GM21367 (cell line): ENCODE measurements around the gene AVP.
"Not testable (repeated sequence)": the region's sequence is repeated elsewhere in the genome, so short reads cannot be mapped to it uniquely, and the experiment has no call there.

Experiments used
- ATAC-seq: cut with Tn5 transposase; IDR thresholded peaks from one replicate; pipeline ENCODE4 v1.9.1; 2021; ENCODE audit not compliant: unreplicated experiment

The AVP gene, protein sequence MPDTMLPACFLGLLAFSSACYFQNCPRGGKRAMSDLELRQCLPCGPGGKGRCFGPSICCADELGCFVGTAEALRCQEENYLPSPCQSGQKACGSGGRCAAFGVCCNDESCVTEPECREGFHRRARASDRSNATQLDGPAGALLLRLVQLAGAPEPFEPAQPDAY

DNA sequence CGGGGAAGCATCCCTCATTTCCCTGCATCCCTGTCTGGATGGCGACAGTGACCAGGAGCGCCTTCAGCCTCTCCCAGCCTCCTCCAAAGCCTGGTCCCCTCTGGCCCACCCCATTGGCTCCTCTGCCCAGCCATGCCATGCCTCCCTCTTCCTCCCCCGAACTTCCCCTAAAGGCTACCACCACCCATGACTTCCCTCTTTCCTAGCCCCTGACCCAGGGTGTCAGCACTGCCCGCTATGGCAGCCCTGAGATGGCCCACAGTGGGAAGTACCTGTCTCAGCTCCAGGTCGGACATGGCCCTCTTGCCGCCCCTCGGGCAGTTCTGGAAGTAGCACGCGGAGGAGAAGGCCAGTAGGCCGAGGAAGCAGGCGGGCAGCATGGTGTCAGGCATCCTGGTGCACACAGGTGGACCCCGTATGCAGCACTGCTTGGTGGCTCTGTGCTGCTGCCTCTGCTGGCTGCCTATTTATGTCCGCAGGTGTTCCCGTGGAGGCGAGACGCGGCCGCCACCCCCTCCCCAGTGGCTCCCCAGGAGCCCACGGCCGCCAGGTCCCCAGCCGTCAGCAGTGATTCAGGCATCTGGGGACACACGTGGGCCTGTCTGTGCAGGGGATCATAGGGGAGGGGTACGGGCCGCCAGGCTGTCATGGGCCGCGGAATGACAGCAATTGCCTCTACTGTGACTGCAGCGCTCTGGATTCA is at the start of gene AVP:
AVP (minus strand) TSS at position 442 of the 703 bp plus-strand sequence; CDS start at position 392, 50 bp downstream.
- no peak for ATAC-seq

DNA sequence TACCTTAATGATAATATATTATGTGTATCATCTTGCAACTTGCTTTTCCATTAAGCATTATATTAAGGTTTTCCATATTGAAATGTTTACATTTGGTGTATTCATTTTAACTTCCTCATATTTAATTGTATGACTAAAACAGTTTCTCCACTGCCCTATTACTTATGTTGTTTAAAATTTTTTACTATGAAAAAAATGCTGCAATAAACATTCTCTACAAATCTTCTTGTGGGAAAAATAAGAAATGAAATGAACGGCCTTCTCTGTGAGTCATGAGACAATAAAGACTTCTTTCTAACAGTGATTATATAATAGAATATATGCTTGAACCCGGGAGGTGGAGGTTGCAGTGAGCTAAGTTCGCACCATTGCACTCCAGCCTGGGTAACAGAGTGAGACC is 49.6 kb upstream of the AVP start:
- ATAC-seq: no peak

DNA sequence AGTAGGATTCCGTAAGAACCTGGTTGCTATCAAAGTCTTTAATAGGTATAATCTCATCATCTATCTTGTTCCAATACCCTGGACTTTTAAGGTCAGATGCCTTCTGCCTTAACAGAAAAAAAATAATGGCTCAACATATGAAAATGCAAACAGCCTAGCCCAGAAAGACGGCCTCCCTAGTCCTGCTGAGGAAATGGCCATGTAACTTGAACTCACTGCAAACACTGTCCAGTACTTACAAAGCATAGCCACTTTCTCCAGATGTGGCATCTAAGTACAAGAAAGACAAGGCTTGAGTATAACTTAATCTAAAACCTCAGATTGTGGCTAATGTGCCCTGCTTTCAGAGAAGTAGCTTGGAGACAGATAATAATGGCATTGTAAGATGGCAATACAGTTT is 48.6 kb upstream of the AVP start:
- ATAC-seq: no peak

DNA sequence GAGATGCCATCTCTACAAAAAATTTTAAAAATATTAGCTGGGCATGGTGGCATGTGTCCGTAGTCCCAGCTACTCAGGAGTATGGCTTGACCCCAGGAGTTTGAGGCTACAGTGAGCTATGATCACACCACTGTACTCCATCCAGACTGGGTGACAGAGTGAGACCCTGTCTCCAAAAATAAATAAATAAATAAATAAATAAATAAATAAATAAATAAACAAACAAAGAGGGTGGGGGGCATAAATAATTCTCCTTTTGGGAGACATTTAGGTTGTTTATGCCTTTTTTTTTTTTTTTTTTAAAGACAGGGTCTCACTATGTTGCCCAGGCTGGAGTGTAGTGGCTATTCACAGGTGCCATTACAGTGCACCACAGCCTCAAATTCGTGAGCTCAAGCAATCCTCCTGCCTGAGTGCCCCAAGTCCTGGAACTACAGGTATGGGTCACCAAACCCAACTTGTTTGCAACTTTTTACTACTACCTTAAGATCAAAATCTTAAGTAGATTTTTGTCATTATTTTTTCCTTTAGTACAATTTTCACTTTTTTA is 45.6 kb upstream of the AVP start:
- ATAC-seq: no peak

DNA sequence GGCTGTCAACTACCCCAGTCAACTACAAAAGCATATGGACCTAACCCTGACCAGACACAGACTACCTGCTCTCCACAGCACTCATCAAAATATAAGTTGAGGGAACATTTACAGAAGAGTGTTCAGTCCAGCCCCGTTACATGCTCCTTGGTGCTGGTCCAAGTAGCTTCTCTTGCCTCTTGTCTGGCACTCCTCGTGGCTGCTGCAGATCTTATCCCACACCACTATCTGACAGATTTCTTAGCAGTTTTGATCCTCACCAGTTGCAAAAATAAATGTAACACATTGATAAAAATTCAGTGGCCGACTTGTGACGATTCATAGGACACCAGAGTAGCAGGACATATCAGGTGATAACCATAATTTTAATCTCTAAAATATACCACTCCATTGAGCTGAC is 44.6 kb upstream of the AVP start:
- no peak for ATAC-seq

DNA sequence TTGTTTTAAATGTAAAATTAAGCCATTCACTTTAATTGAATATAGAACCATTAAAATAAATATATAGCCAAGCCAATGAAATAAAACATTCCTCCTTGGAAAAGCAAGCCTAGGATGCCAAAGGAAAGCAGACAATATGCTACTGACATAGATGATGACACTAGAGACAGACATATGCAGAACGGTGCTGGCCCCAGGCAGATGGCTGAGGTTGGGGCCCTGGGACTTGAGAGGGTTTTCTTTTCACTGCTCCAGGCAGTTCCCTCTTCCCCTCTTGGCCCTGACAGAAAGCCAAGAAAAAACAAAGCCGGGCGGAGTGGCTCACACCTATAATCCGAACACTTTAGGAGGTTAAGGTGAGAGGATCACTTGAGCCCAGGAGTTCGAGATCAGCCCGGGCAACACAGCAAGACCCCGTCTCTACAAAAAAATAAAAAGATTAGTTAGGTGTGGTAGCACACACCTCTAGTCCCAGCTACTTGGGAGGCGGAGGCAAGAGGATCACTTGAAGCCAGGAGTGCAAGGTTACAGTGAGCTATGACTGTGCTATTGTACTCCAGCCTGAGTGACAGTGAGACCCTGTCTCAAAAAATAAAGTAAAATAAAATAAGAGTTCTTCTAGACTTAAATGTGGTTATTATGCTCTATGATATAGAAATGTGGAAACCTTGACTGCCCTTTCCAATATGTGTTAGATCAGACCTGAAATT is 43.9 kb upstream of the AVP start:
- no peak for ATAC-seq

DNA sequence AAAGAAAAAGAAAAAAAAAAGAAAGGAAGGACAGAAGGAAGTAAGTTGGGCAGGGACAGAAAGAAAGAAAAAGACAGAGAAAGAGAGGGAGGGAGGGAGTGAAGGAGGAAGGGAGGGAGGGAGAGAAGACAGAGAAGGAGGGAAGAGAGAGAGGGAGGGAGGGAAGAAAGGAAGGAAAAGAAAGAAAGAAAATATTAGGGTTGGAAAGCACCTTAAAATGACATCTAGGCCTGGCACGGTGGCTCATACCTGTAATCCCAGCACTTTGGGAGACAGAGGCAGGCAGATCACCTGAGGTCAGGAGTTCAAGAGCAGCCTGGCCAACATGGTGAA is 42.0 kb upstream of the AVP start:
- ATAC-seq: no peak

DNA sequence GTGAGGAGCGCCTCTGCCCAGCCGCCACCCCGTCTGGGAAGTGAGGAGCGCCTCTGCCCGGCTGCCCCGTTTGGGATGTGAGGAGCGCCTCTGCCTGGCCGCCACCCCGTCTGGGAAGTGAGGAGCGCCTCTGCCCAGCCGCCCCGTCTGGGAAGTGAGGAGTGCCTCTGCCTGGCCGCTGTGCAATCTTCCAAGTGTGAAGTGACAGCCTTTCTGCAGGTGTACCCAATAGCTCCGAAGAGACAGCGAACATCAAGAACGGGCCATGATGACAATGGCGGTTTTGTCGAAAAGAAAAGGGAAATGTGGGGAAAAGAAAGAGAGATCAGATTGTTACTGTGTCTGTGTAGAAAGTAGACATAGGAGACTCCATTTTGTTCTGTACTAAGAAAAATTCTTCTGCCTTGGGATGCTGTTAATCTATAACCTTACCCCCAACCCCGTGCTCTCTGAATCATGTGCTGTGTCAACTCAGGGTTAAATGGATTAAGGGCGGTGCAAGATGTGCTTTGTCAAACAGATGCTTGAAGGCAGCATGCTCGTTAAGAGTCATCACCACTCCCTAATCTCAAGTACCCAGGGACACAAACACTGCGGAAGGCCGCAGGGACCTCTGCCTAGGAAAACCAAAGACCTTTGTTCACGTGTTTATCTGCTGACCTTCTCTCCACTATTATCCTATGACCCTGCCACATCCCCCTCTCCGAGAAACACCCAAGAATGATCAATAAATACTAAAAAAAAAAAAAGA is 41.4 kb upstream of the AVP start:
- not testable (repeated sequence) for ATAC-seq

DNA sequence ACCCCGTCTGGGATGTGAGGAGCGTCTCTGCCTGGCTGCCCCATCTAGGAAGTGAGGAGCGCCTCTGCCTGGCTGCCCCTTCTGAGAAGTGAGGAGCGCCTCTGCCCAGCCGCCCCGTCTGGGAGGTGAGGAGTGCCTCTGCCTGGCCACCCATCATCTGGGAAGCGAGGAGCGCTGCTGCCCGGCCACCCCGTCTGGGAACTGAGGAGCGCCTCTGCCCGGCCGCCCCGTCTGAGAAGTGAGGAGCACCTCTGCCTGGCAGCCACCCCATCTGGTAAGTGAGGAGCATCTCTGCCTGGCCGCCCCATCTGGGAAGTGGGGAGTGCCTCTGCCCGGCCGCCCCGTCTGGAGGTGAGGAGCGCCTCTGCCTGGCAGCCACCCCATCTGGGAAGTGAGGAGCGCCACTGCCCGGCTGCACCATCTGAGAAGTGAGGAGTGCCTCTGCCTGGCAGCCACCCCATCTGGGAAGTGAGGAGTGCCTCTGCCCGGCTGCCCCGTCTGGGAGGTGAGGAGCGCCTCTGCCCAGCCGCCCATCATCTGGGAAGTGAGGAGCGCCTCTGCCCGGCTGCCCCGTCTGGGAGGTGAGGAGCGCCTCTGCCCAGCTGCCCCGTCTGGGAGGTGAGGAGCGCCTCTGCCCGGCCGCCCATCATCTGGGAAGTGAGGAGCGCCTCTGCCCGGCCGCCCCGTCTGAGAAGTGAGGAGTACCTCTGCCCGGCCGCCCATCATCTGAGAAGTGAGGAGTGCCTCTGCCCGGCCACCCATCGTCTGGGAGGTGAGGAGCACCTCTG is 40.4 kb upstream of the AVP start:
- ATAC-seq: not testable (repeated sequence)

DNA sequence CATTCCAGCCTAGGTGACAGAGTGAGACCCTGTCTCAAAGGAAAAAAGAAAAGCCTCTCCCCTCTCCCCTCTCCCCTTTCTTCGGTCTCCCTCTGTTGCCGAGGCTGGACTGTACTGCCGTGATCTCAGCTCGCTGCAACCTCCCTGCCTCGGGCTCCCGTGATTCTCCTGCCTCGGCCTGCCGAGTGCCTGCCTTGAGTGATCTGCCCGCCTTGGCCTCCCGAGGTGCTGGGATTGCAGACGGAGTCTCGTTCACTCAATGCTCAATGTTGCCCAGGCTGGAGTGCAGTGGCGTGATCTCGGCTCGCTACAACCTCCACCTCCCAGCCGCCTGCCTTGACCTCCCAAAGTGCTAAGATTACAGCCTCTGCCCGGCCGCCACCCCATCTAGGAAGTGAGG is 39.6 kb upstream of the AVP start:
- ATAC-seq: not testable (repeated sequence)

DNA sequence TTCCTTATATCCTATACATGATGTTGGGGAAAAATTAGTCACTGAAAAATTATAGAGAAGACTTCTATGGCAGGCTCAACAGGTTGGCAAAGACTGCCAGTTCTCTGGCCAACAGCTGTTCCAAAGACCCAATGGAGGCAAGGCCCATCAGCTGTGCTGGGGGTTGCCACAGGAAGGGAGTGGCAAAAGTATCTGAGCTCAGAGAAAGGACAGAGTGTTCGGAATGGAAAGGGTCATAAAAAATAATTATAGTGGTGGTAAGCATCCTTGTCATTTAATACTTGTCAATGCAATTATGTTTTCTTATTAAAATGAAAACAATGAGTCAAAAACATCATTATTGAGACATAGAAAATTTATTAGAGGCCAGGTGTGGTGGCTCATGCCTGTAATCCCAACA is 39.0 kb upstream of the AVP start:
- ATAC-seq: no peak

DNA sequence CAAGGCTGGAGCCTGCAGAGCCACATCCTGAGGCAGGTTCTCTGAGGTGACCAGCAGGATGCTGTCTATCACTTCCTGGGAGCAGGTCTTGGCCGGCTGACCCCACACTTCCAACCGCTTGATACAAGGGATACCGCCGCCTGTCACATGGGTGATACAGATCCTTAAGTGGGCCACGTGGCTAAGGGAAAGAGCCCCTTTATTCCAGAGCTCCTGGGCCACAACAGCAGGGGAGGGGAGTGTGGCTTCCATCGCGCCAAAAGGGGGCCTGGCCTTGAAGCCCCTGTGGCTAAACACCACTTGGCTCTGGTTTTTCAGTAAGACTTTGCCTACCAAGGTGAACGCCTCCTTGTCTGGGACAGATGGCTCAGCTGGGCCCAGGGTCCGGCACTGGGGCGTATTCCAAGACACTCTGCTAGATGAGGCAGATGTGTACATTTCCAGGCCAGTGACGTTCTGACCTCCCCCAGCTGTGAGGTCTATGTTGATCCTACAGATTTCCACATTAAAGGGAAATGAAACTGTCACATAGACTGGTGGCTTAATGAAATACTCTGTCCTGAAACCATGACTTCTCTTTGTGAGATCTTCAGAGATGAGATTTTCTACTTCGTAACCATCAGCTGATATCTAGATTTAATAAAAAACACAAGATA is 37.6 kb upstream of the AVP start:
- no peak for ATAC-seq

DNA sequence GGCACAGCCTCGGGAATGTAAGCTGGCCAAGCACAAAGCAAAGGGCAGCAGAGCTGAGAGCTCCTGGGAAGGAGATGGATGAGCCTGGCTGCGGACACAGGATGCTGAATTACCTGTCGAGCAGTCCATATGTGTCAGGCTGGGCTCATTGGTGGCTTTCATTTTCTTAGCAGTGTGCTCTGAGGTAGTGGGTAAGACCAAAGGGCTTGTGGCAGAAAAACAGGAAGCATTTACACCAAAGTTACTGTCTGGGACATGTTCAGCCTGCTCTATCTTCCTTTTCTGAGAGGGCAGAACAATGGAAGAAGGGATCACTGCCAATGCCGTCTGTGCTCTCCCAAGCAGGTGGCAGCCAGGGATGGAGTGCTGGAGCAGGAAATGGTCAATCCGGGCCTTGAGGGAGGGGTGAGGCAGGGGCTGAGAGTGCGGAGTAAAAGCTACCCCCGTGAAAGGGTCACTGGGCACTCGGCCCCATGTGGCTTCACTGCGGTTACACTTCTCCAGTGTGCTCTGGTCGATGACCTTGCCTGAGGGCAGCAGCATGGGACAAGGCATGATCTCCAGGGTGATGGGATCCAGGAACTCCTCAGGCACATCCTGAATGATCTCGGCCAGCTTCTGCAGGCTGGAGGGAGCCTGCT is 36.9 kb upstream of the AVP start:
- no peak for ATAC-seq

DNA sequence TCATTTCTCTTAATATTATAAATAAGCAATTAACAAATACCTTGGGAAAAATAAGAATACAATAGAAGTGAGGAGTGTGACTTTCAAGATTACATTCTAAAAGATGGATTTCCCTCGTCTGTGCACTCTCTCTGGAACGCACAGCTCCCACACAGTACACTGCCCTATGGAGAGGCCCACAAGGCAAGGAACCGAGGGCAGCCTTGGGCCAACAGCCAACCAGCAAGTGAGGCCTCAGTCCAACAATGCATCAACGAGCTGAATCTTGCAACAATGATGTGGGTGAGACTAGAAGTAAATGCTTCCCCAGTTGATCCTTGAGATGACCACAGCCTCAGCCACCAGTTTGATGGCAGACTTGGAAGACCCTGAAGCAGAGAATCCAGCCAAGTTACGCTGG is 34.5 kb upstream of the AVP start:
- no peak for ATAC-seq

DNA sequence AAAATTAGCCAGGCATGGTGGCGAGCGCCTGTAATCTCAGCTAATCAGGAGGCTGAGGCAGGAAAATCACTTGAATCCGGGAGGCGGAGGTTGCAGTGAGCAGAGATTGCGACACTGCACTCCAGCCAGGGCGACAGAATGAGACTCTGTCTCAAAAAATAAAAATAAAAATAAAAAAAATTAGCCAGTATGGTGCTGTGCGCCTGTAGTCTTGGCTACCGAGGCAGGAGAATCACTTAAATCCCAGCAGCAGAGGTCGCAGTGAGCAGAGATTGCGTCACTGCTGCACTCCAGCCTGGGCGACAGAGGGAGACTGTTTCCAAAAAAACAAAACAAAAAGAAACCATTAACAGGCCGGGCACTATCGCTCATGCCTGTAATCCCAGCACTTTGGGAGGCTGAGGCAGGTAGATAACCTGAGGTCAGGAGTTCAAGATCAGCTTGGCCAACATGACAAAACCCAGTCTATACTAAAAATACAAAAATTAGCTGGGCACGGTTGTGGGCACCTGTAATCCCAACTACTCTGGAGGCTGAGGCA is 33.4 kb upstream of the AVP start:
- not testable (repeated sequence) for ATAC-seq

DNA sequence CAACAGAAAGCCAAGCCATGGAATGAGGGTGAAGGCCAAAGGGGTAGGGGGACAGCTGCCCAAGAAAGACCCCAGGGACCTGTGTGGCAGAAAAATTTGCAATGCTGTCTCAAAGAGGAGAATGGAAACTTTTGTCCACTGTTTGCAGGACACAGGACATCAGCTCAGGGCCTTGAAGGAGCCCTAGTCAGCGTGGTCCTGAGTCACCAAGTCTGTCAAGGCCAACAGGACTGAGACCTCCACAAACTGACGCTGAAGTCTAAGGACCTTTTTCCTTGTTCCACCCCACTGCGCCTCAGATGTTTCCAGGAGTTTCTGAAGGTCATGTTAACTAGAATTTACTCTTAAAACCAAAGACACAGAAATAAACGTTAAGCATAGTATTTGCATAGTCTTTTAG is 31.8 kb upstream of the AVP start:
- ATAC-seq: no peak

DNA sequence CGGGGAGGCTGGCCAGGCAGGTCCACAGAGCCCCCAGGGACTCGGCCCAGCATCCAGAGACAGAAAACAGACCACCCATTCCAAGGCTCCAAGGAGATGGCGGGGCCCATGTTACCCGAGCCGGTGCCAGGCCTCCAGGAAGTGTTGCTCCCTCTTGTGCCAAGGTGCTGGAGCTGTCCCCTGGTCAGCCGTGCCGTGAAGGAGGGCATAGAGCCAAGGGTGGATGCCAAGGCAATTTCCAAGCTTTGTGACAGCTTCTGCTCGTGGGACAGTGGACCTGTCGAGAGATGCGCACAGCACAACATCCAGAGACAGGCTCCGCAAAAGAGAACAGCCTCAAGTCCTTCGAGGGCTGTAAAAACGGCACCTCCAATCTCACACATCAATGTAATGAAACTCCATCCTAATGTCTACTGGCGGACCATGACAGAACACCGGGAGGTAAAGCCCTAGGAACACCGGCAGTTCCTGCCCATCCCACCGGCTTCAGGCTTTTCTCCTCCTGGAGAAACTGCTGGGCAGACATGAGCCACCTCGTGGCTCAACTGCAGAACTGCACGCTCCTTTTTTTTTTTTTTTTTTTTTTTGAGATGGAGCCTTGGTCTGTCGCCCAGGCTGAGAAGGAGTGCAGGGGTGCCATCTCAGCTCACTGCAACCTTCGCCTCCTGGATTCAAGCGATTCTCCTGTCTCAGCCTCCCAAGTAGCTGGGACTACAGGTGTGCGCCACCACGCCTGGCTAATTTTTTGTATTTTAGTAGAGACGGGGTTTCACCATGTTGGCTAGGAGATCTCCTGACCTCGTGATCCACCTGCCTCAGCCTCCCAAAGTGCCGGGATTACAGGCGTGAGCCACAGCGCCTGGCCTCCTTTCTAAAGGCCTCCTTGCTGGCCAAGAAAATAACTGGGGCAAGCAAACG is 30.9 kb upstream of the AVP start:
- ATAC-seq: no peak

DNA sequence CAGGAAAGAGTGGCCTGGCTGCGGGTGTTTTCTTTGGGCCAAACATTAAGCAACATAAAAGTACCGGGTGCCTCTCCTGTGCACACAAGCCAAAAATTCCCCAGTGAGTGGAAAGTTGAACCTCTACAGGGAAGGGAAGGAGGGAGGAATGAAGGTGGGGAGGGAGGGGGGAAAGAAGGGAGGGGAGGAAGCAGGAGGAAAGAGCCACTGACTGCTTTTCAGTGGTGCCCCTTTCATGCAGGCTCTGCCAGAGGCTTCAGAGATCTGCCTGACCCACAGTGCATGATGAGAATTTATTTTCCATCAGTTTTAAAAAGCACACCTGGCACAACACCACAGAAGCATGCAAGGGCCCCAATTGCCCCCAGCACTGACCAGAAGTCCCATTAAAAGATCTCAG is 27.5 kb upstream of the AVP start:
- no peak for ATAC-seq
